Fibroblast of the aortic adventitia (primary cell): Measurements from ENCODE around the gene BNC2. TPM values are rescaled to one million over a fixed set of nuclear protein-coding genes. Genes with fewer than 3 reads are reported as not detected.

ENCODE experiments used
- DNase-seq: peaks from one replicate; pipeline ENCODE4 v3.0.0-alpha.2; 2010; ENCODE audit warnings: low read depth
- H3K4me3 ChIP-seq: 2 replicates; pipeline ENCODE4 v1.5.1; 2011; ENCODE audit warnings: low read depth, mild to moderate bottlenecking, control low read depth, low read length, moderate library complexity
- CTCF ChIP-seq: IDR thresholded peaks from 2 replicates; pipeline ENCODE4 v1.5.1; 2011; ENCODE audit warnings: mild to moderate bottlenecking, low read length, control low read depth, inconsistent platforms; ENCODE audit not compliant: insufficient read depth
- total RNA-seq: library from RNA; depleted of rRNA; stranded (reverse); fragments of >200 nt; gene quantifications from 2 replicates; pipeline ENCODE4 v1.2.3, GENCODE V29; 2012; ENCODE audit warnings: low replicate concordance

Gene BNC2
- total RNA-seq, 1 donor: 53.3 TPM

GRCh38 chr9:16385590-16385989 lies 484.9 kb downstream of the BNC2 start:
- H3K4me3 ChIP-seq: no peak overlapping the region
- TF ChIP-seq CTCF: no peak
- DNase-seq: peak; percentile 79

GRCh38 chr9:16384993-16385392 lies 485.5 kb downstream of the BNC2 start:
- H3K4me3 ChIP-seq: no peak overlapping the region
- no peak for DNase-seq
- no peak for TF ChIP-seq CTCF

GRCh38 chr9:16377311-16377710 lies 493.2 kb downstream of the BNC2 start:
- no peak for DNase-seq
- no peak overlapping the region for H3K4me3 ChIP-seq
- TF ChIP-seq CTCF: no peak

GRCh38 chr9:16371306-16371705 lies 499.2 kb downstream of the BNC2 start:
- H3K4me3 ChIP-seq: no peak overlapping the region
- no peak for DNase-seq
- TF ChIP-seq CTCF: no peak

- DNase-seq: no peak
- no peak overlapping the region for H3K4me3 ChIP-seq
- TF ChIP-seq CTCF: no peak
Measured at GRCh38 chr9:16370647-16371046, 499.8 kb downstream of the BNC2 start.

GRCh38 chr9:16369427-16369826 lies 501.0 kb downstream of the BNC2 start:
- no peak for DNase-seq
- TF ChIP-seq CTCF: no peak
- H3K4me3 ChIP-seq: no peak overlapping the region

- DNase-seq: no peak
- no peak overlapping the region for H3K4me3 ChIP-seq
- no peak for TF ChIP-seq CTCF
Measured at GRCh38 chr9:16368237-16369087, 502.0 kb downstream of the BNC2 start.
